HG03039 (cell line): ENCODE results near the gene ORC1.
A peak's percentile ranks its signal among the peaks of the same experiment; 100 is the strongest.
"Not testable (repeated sequence)": the region's sequence is repeated elsewhere in the genome, so short reads cannot be mapped to it uniquely, and the experiment has no call there.

Experiments
- ATAC-seq: cut with Tn5 transposase; IDR thresholded peaks from one replicate; pipeline ENCODE4 v1.9.1; 2021; ENCODE audit warnings: mild to moderate bottlenecking, moderate library complexity; ENCODE audit not compliant: unreplicated experiment

ORC1 gene

GRCh38 chr1:52393174-52393573 is 11.0 kb downstream of the ORC1 start:
- ATAC-seq = no peak

DNA sequence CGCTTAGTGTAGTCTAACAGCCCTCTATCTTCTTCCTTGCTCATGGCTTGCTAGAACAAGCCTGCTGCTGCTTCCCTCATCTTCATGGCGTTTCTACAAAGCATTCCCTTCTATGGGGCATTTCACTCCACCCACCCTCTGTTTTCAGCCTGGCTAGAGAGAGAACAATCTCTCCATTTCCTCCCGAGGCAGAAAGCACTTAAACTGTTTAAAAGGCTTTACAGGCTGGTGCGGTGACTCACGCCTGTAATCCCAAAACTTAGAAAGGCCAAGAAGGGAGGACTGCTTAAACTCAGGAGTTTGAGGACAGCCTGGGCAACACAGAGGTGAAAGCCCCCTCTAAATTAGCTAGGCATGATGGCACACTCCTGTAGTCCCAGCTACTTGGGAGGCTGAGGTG is 17.8 kb downstream of the ORC1 start:
- ATAC-seq = no peak

DNA sequence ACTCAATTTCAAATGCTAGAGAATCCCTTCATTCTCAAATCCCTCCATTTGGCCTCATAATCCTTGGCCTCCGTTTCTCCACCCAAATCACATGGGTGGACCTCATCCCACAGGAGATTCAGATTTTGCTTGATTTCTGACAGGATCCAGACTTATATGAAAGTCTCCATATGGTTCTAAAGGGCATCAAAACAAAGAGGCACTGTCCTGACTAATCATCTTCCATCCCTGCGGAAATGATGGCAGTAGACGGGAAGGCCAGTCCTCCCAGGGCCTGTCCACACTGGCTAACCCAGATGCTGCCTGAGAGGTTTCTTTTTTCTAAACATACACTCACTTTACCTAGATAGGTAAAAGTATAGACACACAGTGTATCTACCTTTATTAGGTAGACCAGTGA is 18.8 kb downstream of the ORC1 start:
- no peak for ATAC-seq

DNA sequence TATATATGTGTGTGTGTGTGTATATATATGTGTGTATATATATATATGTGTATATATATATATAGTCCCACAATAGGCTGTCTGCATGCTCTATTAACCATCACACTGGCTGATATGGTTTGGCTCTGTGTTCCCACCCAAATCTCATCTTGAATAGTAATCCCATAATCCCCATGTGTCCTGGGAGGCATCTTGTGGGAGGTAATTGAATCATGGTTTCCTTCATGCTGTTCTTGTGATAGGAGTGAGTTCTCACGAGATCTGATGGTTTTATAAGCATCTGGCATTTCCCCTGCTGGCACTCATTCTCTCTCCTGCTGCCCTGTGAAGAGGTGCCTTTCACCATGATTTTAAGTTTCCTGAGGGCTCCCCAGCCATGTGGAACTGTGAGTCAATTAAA is 34.4 kb downstream of the ORC1 start:
- ATAC-seq = not testable (repeated sequence)

- ATAC-seq = no peak
These were observed 35.6 kb downstream of the ORC1 start for GRCh38 chr1:52368383-52369172.

DNA sequence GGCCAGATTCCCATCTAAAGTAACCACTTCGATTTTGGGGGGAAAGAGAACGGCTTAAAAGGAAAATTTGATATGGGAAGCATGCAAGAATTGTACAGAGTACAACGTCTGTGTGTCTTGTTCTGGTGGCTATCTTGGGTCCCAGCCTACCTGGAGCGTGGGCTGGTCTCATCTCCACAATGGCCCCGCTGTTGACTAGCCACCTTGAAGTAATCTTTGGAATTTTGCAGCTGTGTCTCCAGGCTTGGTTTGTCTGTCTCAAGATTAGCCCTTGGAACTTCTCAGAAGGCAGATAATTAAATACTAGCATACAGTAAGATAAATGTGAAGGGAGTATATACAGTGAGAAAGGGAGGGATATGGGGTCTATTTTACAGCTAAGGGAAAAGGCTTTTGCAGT is 37.0 kb downstream of the ORC1 start:
- no peak for ATAC-seq

DNA sequence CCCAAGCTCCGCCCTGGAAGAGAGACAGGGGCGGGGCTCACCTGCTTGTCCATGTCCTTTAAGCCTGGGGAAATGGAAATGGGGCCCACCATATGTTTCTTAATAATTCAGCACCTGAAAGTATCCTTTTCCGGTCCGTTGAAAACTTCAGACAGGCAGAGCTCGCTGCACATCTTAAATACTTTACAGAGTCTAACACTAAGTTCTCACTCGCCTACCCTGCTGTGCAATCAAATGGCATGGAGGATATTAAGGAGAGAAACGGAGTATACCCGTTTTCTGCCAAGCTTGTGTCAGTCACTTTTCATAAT is 37.8 kb downstream of the ORC1 start:
- ATAC-seq = no peak

GRCh38 chr1:52365746-52366516 is 38.3 kb downstream of the ORC1 start, which contains the start of gene CC2D1B:
CC2D1B (minus strand) TSS chr1:52366205; CDS start chr1:52364620, 1,585 bp downstream.
- ATAC-seq = peak; percentile 85

DNA sequence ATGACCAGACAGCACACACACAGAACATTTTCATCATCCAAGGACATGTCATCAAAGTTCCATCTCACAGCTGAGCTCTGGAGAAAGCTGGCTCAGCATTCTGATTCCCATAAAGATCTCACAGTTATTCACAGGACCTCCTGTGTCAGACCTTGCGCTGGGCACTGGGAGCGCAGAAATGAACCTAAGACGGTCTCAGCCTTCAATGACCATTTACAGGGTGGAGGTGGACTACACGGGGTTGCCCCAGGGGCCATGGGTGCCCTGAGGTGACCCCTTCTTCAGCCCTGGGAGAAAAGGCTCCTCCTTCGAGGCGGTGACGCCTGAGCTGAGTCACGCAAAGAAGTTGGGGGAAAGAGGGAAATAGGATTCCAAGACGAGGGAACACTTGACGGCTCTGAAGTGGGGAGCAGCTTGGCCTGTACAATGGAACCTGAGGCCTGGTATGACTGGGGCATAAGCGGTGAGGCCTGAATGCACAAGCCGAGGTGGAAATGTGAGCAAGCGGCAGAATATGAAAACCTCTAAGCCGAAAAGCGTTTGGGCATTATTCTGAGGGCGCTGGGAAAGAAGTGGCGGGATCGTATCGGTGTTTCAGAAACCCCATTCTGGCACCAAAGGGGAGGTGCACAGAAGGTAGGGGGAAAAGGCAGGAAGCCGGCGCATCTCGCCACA is 39.0 kb downstream of the ORC1 start:
- no peak for ATAC-seq

DNA sequence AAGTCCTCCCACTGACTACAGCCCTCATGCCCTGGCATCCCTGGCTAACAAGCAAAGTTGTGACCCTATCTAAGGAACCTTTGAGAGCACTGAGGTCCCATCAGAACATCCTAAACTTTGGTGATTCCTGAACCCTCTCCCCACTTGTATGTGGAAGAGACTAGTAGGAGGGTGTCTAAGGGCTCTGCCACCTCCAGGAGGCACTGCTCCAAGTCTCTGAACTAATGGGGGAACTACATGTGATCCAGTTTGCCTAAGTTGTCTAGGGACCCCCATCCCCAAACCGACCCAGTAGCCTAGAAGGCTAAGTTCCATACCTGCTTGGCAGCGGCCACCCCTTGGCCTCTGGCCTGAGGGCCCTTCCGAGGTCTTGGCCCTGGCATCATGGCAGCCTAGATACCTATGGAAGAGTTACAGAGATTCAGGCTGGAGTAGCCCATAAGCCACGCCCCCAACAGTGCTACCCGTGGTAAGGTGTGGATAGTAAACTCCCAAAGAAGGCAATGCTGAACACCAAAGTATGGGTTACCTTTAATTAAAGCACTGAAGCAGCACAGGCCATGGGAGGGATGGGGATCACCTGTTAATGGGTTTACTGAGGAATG is 39.9 kb downstream of the ORC1 start:
- no peak for ATAC-seq

DNA sequence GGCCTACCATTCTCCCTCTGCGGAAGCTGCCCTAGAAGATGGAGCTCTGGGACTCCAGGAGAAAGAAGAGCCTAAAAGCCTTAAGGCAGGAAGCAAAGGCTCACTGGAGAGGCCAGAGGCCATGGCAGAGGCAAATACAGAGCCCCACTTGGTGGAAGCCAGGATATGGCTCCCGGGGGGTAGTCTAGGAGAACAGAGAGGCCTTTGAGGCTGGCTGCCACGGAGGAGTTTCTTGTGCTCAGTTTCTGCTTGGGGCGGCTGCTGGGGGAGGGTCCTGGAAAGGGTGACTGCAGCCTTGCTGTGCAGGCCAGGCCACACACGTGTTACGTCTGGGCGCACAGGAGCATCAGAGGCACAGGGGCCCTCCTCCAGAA is 43.6 kb downstream of the ORC1 start:
- no peak for ATAC-seq

- no peak for ATAC-seq
These were observed 44.3 kb downstream of the ORC1 start for GRCh38 chr1:52359676-52360594.

DNA sequence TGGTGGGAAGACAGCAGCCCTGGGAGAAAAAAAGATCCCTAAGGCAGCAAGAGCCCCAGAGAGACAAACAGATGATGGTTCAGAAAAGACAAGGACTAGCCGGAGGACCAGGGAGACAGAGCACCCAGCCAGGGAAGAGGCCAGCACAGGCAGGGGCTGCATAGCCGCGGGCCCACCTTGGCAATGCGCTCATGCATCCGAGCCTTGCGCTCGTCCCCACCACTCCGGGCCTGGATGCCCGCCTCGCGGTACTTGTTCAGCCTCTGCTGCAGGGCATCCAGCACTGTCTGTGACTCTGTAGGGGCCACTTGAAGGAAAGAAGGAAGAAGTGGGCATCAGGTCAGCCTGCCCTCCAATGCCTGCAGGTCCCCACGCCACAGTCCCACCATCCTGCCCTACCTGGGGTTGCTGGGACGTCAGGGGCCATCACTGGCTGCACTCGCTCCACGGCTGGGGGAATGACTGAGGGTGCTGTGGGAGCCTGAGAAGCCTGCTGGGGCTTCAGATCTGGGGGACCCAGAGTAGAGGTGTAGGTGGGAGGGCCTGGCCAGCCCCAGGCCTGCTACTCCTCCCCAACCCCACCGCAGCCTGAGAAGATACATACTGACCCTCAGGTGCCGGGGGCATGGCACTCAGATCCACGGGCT is 45.2 kb downstream of the ORC1 start:
- ATAC-seq = no peak

DNA sequence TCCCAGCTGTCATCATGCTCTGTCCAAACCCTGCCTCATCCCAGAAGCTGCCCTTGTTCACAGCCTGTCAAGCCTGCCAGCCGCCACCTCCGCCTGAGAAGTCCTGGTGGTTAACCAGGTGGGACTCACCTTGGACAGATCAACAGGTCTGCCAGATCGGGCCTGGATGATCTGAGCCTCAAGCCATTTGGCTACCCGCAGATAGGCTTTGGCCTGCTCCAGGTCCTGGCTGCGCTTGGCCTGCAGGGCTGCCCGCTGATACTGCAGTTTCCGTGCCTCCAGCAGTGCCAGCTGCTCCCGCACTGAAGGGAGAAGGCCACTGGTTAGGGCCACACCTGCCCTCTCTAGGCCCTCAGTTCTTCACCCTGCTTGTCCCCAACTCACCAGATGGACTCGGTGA is 46.8 kb downstream of the ORC1 start:
- ATAC-seq = no peak

- no peak for ATAC-seq
These were observed 47.3 kb downstream of the ORC1 start for GRCh38 chr1:52356818-52357355.

GRCh38 chr1:52355847-52356505 is 48.2 kb downstream of the ORC1 start:
- no peak for ATAC-seq

- ATAC-seq = no peak
These were observed 48.8 kb downstream of the ORC1 start for GRCh38 chr1:52355436-52355835.

DNA sequence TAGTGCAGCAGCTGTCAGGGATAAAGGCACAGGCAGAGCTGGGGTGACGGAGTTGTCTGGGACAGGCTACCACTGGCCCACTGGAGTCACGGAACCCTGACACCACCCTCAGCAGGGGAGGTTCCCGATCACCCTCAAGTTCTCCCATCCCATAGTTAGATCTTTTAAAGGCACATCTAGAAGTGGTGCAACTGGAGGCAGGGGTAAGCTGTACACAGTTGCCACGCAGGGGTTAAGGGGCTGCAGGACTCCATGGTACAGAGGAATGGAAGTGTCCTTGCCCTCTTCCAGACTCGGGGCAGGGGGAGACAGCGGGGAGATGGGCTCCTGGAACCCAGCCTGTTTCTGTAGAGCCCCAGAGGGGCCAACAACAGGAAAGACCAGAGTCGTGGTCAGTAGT is 51.5 kb downstream of the ORC1 start:
- ATAC-seq = no peak

- ATAC-seq = no peak
These were observed 55.4 kb downstream of the ORC1 start for GRCh38 chr1:52348704-52349300.
